ENCODE results near the gene SEMA6A.

DNA sequence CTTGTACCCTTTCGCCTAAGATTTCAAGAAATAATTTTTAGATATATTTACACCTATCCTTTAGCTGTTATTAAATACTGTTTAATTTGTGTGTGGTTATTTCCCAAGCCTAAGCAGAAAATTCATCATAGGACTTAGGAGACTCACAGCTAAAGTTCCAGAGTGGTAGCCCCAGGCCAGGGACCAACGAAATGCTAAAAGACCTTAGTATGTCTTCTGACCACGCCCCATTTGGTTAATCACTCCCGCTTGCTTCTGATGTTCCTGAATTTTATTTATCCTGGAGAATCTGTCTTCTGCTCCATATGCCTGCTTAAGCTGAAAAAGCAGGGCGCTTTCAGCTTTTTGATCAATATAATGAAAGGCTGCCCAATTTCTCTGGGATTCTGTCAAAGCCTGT lies 18.7 kb upstream of the SEMA6A start:
- TF ChIP-seq POLR2A (IDR thresholded peaks at IDR 0.05; ENCODE audit: low read depth, low read length) (no peak), TAF1 (IDR thresholded peaks at IDR 0.05; ENCODE audit: borderline replicate concordance, low read depth, low read length) (no peak)
